GM19023 (cell line): ENCODE data around the gene TMEM86A.
A peak's percentile ranks its signal among the peaks of the same experiment; 100 is the strongest.

Experiments
- ATAC-seq: cut with Tn5 transposase; IDR thresholded peaks from one replicate; pipeline ENCODE4 v1.9.1; 2021; ENCODE audit warnings: mild to moderate bottlenecking, moderate library complexity; ENCODE audit not compliant: unreplicated experiment

TMEM86A gene

GRCh38 chr11:18699848-18700261, 1.3 kb downstream of the TMEM86A start:
- ATAC-seq: no peak

GRCh38 chr11:18700375-18700774, 1.8 kb downstream of the TMEM86A start:
- ATAC-seq: no peak

DNA sequence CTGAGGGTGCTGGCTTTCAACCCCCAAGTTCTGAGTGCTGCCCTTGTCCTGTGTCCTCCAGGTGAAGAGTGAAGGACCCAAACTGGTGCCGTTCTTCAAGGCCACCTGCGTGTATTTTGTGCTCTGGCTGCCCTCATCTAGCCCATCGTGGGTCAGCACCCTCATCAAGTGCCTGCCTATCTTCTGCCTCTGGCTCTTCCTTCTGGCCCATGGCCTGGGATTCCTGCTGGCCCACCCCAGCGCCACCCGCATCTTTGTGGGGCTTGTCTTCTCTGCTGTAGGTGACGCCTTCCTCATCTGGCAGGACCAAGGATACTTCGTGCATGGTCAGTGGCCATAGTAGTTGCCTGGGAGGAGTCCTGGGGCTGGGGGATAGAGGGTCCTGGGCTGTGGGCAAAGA, 2.3 kb downstream of the TMEM86A start:
- no peak for ATAC-seq

GRCh38 chr11:18701614-18702216, 3.1 kb downstream of the TMEM86A start:
- no peak for ATAC-seq

DNA sequence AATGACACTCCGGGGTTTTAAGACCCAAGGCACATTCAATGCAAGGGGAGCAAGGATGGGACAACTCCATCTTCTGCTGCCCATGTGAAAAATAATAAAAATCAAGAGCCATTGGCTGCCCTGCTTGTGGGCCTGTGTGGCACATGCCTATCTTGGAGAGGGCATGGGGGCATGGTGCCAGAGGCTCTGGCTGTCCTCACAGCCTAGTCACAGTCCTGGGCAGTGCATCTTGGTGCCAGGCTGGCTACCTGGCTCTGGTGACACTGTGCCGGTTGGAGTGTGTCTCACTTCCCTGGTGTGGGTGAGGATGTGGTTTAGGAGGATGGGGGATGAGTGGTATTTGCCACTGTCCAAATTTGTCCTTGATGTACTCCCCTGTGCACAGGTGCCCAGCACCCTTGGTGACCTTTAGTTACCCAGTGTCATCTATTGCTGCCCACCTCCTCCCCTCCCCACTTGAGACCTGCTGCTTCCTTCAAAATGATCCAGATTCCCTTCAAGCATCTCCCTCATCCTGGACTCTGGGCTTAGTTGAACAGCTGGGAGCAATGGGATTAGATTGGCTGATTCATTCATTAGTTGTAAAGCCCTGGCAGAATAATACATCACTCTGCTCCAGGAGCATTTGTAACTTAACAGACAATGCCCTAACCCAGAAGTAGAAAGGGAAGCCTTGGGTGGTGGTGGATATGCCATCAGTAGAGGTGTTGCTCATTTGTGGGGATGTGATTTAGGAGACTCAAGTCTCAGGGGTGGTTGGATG, 4.6 kb downstream of the TMEM86A start:
- no peak for ATAC-seq

DNA sequence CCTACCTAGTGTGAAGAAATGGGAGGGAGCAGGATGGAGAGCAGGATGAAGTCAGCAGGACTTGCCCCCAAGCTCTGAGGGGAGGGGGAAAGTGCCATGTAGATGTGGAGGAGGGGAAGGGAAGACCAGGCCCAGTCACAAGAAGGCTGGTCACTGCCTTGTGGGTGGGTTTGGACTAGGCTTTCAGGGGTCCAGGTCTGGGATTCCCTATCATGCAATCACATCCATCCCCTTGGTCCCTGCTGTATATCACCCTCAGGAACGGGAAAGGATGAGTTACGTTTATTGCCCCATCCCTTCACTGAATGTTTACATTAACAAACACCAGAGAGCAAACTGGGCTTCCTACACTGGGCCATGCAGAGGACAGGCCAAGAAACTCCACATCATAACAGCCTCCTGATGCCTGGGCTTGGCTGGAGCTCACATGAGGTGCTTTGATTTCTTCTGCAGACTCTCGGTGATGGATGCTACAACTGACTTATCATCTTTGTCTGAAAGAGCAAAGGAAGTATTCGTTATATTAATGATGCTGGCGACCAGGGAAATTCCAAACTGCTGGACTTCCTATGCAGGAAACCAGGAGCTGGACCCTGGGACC, 5.6 kb downstream of the TMEM86A start:
- no peak for ATAC-seq

DNA sequence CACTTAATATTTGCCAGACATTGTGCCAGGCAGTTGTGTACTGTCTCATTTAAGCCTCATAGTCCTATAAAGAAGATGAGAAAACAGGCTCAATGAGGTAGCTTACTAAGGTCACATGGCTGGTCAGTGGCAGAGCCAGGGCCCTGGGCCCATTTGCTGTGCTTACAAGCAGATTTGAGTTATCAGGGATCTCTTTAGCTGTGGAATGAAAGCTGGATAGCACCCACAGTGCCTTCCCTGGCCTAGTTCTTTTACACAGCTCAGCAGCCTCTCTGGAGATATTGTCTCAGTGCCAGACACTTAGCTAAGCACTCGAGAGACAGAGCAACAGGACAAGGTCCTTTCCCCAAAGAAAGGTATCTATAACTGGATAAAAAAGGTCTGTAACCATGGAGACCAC, 6.1 kb downstream of the TMEM86A start:
- ATAC-seq: no peak

- ATAC-seq: no peak
Measured at GRCh38 chr11:18705651-18706281, 7.2 kb downstream of the TMEM86A start.

- peak; percentile 51 for ATAC-seq
Measured at GRCh38 chr11:18706330-18707243, 8.0 kb downstream of the TMEM86A start.

- ATAC-seq: no peak
Measured at GRCh38 chr11:18707811-18708340, 9.3 kb downstream of the TMEM86A start.

DNA sequence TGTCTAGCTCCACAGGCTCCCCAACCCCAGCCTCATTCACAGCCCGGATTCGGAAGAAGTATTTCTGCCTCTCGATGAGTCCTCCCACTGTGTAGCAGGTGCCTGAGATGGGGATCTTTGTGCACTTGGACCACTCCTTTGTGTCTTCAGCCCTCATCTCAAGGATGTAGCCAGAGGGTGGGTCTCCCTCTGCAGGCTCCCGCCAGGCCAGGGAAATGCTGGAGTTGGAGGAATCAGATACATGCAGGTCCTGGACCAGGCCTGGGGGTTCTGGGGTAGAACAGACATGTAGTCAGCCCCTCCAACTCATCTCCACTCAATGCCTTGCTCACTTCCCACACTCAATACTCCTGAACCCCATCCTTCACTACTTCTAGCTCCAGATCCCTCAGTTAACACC, 10.8 kb downstream of the TMEM86A start:
- ATAC-seq: no peak

- no peak for ATAC-seq
Measured at GRCh38 chr11:18710545-18710944, 12.0 kb downstream of the TMEM86A start.

DNA sequence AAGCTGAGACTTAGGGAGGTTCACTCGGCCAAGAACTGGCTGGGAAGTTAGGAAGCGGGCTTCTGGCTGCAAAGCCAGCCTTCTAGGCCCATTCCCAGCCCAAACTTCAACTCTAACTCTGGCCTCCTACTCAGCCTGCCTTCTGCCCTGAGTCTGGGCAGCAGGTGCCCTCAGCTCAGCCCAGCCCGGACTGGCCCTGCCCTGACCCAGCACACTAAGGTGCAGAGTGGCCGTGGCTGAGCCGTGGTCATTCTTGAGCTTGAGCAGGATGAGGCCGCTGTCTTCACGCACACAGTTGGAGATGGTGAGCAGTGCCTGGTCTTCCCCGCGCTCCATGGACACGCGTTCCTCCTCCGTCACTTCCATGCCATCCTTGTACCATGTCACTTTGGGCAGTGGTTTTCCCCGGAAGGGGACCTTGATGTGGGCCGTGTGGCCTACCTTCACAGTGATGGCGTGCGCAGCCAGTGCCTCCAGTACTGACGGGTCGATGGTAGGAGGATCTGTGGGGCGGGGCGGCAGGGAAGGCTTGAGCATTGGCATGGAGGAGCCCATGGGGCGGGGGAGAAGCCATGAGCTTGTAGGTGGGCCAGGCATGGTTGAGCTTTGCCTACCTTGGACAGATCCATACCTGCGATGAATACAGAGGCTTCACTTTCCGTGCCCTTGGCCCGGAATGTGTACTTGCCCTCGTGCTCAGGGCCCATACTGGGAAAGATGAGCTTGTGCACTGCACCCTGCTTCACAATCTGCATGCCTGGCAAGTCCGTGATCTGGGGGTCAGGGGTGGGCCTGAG, 15.3 kb downstream of the TMEM86A start:
- no peak for ATAC-seq

DNA sequence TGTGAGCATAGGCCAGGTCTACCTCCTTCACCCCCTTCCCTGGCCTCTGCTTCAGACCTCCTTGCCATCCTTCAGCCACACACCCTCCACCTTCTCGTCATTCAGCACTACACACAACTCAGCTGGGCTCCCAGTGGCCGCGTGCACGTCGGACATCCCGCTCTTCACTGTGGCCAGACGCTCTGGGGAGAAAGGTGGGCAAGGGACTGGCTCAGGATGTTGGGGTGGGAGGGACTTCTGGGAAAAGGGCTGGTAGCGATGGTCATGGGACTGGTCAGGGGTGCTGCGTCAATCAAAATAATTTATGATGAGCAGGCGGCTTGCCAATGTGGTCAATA, 15.8 kb downstream of the TMEM86A start:
- ATAC-seq: no peak

- no peak for ATAC-seq
Measured at GRCh38 chr11:18715476-18715875, 16.9 kb downstream of the TMEM86A start.

DNA sequence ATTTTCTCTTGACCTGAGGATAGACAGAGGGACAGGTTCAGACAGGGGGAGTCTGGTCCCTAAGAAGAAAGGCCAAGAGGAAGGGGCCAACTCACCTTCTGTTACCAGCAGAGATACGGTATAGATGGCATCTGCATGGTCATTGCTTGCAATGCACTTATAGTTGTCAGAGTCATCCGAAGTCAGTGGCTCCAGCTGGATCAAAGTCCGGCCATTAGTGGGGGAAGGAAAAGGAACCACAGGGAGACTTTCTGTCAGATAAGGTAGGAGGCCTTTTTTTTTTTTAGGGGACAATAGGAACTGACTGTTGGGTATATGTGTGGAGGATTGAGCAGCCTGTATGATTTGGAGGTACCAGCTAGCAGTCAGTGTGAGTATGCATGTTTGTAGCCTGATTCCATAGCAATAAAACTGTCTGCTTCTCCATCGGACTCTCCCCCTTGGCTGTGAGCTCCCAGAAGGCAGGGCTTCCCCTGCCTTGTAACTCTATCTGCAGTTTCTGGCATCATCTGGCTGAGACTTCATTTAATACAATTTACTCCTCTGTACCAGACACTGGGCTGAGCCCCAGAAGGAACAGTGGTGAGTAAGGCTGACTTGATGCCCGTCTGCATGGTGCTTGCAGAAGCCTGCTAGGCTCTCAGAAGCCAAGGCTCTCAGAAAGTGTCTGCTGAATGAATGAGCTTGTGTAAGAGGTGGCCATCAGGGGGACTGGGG, 21.7 kb downstream of the TMEM86A start:
- ATAC-seq: no peak

DNA sequence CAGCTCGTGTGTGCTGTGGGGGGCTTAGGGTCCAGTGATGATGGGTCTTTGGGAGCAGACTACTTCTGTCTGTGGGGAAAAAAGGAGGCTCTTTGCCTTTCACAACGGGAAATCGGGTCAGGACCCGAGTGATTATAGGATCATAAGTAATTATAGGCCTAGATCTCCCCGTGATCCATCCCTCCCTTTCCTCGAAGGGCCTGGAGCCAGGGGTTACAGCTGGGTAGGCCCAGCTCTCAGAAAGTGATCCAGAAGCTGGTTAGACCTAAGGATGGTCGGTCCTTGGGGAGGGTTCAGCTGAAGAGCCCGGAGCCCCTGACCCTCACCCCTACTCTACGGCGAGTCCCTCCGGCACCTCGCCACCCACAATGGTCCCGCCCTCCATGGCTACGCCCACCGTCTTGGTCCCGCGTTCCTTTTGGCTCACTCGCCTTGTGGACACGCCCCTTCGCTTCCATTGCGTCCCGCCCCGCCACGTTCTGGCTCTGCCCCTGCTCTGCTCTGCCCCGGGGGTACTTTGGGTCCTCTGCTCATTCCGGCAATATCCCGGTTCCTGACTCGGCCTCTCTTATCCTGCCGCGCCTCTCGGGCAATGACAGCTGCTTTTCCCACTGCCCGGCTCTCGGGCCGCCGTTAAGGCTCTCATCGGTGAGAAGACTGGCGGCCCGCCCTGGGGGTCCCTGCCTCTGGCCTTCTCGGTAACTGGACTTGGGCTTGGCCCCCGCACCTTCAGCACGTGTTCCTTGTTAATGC, 22.4 kb downstream of the TMEM86A start:
- peak; percentile 79 for ATAC-seq

GRCh38 chr11:18721561-18722292, 23.1 kb downstream of the TMEM86A start:
- peak; percentile 62 for ATAC-seq
